Lung (tissue), 12 donors: ENCODE measurements around the gene C21orf58. TPM values are rescaled to one million over a fixed set of nuclear protein-coding genes. Genes with fewer than 3 reads are reported as not detected.

Source experiments
- ATAC-seq: fragments of 200-7000 bp; cut with Tn5 transposase; one replicate; pipeline ENCODE4 v1.9.1; 2020; ENCODE audit warnings: moderate number of reproducible peaks; ENCODE audit not compliant: insufficient read depth, low FRiP score
- DNase-seq, 3 donors: peaks; one replicate each; pipeline ENCODE4 v3.0.0-alpha.2; 2013 to 2017
- H3K27ac ChIP-seq, 2 donors: one replicate each; pipeline ENCODE4 v1.5.1; 2013; ENCODE audit warnings: mild to moderate bottlenecking in 2 of 2, moderate library complexity in 2 of 2, control low read depth in 1 of 2, inconsistent platforms in 1 of 2, low read depth in 1 of 2, low read length in 1 of 2
- H3K27me3 ChIP-seq, 3 donors: one replicate each; pipeline ENCODE4 v1.5.1; 2013; ENCODE audit warnings: low read length in 2 of 3; ENCODE audit not compliant: control insufficient read depth in 3 of 3, insufficient read depth in 3 of 3
- H3K36me3 ChIP-seq, 4 donors: one replicate each; pipeline ENCODE4 v1.5.1; 2013; ENCODE audit warnings: low read length in 4 of 4, mild to moderate bottlenecking in 1 of 4, moderate library complexity in 1 of 4; ENCODE audit not compliant: control insufficient read depth in 4 of 4, insufficient read depth in 4 of 4
- H3K4me1 ChIP-seq, 5 donors: one replicate each; pipeline ENCODE4 v1.5.1; 2013; ENCODE audit warnings: low read length in 5 of 5, mild to moderate bottlenecking in 2 of 5, moderate library complexity in 1 of 5; ENCODE audit not compliant: control insufficient read depth in 5 of 5, insufficient read depth in 5 of 5
- H3K4me3 ChIP-seq: one replicate; pipeline ENCODE4 v1.5.1; 2013; ENCODE audit warnings: mild to moderate bottlenecking, control low read depth, moderate library complexity
- H3K9ac ChIP-seq, 2 donors: one replicate each; pipeline ENCODE4 v1.5.1; 2013; ENCODE audit warnings: low read length in 2 of 2, control low read depth in 1 of 2; ENCODE audit not compliant: insufficient read depth in 1 of 2
- H3K9me3 ChIP-seq, 4 donors: one replicate each; pipeline ENCODE4 v1.5.1; 2013; ENCODE audit warnings: low read length in 3 of 4, mild to moderate bottlenecking in 1 of 4, moderate library complexity in 1 of 4; ENCODE audit not compliant: control insufficient read depth in 4 of 4, insufficient read depth in 3 of 4
- WGBS, 2 donors: extraction: QIAGEN DNeasy Blood & Tissue Kit; methylation state at CpG; one replicate each; pipeline ENCODE4 v1.1.7; 2013; 5-methylcytosine and 5-hydroxymethylcytosine counted together
- polyA plus RNA-seq, 2 donors: library from polyadenylated mRNA; stranded (reverse); fragments of 200-250 nt; gene quantifications; one replicate each; pipeline ENCODE4 v1.2.1, GENCODE V29; 2013
- total RNA-seq, 2 donors: library from RNA; depleted of rRNA in 1 of 2; stranded (reverse); fragments of >200 nt in 1 of 2; gene quantifications; one replicate each; pipeline ENCODE4 v1.2.1, GENCODE V29; 2014 to 2021
- TF ChIP-seq, protein P1 (sequence below): IDR thresholded peaks from 2 replicates; pipeline ENCODE4 v1.5.1; 2012; ENCODE audit warnings: mild to moderate bottlenecking; ENCODE audit errors: control extremely low read depth, extremely low read depth
- donor health status: control.
- donor health status: control.
- donor health status: Bipolar disorder and iron deficiency.
- donor health status: healthy.
- donor health status: DM: yes; HTN: yes; CAD: no.

The C21orf58 gene
- total and polyA plus RNA-seq, 4 donors = 4.8 to 20.8 (median 8.9) TPM

DNA sequence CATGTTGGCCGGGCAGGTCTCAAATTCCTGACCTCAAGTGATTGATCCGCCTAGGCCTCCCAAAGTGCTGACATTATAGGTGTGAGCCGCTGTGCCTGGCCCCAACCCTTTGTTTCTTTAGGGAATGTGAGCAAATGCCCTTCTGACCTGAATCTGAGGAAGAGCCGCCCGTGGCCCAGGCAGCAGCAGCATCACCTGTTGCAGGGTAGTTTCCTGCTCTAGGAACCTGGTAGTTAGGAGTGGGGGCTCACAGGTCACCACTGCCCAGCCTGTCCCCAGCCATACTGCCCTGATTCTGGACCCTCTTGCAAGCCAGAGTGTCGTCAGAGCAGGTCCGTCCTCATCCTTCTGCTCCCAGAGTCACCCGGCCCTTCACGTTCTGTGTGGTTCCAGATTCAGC lies 24.5 kb downstream of the C21orf58 start:
- Histone ChIP-seq H3K27me3 (no peaks in the 10 kb centered on the region), H3K27ac (no peak overlapping the region), H3K9me3 (no peaks in the 10 kb centered on the region), H3K9ac (no peak overlapping the region), H3K4me1 (peaks cover 0 to 16% (median 2%) of the 10 kb centered on the region in 5 donors), H3K4me3 (no peak overlapping the region), H3K36me3 (peaks cover 0 to 15% (median 6%) of the 10 kb centered on the region in 4 donors)
- no peak for ATAC-seq
- WGBS, 2 donors = 85 to 93% methylated on average over 9 of the region's 9 CpGs
- TF ChIP-seq, protein P1, sequence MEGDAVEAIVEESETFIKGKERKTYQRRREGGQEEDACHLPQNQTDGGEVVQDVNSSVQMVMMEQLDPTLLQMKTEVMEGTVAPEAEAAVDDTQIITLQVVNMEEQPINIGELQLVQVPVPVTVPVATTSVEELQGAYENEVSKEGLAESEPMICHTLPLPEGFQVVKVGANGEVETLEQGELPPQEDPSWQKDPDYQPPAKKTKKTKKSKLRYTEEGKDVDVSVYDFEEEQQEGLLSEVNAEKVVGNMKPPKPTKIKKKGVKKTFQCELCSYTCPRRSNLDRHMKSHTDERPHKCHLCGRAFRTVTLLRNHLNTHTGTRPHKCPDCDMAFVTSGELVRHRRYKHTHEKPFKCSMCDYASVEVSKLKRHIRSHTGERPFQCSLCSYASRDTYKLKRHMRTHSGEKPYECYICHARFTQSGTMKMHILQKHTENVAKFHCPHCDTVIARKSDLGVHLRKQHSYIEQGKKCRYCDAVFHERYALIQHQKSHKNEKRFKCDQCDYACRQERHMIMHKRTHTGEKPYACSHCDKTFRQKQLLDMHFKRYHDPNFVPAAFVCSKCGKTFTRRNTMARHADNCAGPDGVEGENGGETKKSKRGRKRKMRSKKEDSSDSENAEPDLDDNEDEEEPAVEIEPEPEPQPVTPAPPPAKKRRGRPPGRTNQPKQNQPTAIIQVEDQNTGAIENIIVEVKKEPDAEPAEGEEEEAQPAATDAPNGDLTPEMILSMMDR = no peak
- no peak for DNase-seq

DNA sequence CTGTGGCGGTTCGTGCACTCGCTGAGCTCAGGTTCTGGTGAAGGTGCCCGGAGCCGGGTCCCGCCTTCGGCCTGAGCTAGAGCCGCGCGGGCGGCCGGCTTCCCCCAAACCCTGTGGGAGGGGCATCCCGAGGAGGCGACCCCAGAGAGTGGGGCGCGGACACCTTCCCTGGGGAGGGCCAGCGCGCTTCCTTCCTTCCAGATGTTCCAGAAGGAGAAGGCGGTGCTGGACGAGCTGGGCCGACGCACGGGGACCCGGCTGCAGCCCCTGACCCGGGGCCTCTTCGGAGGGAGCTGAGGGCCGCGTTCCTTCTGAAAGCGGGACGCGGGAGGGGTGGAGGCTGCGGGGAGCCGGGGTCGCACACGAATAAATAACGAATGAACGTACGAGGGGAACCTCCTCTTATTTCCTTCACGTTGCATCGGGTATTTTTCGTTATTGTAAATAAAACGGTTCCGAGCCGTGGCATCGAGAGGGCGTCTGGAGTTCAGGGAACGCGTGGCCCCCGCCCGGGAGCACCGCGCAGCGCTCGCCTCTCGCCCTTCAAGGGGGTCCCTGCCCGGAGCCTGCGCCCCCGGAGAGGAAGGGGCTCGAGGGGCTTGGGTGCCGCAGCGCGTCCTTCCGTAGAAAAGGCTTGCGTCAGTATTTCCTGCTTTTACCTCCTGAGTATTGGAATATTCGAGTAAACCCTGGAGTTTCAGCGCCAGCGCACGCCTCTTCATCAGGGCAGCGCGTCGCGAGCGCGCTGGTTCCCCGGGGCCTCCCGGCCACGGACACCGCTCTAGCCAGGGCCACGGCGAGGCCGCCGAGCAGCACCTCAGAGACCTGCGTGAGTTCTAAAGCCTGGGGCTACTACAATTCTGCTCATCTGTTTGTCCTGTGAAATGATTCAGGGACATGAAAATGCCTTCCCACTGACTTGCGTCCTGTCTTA lies 26.1 kb downstream of the C21orf58 start:
- peaks cover 0 to 16% (median 2%) of the 10 kb centered on the region in 5 donors for H3K4me1 ChIP-seq
- WGBS, 2 donors = 3% methylated on average over 75 to 84 of the region's 84 CpGs
- H3K9me3 ChIP-seq = no peaks in the 10 kb centered on the region
- H3K4me3 ChIP-seq = peak overlapping the region; percentile 11
- TF ChIP-seq, protein P1 = no peak
- peak overlapping the region; percentile 14 to 37 for H3K27ac ChIP-seq
- peak overlapping the region in 1 of 2 donors; percentile 12 for H3K9ac ChIP-seq
- peaks cover 0 to 15% (median 6%) of the 10 kb centered on the region in 4 donors for H3K36me3 ChIP-seq
- peak; percentile 39 to 62 (median 57) for DNase-seq
- peak; percentile 21 for ATAC-seq
- H3K27me3 ChIP-seq = no peaks in the 10 kb centered on the region

DNA sequence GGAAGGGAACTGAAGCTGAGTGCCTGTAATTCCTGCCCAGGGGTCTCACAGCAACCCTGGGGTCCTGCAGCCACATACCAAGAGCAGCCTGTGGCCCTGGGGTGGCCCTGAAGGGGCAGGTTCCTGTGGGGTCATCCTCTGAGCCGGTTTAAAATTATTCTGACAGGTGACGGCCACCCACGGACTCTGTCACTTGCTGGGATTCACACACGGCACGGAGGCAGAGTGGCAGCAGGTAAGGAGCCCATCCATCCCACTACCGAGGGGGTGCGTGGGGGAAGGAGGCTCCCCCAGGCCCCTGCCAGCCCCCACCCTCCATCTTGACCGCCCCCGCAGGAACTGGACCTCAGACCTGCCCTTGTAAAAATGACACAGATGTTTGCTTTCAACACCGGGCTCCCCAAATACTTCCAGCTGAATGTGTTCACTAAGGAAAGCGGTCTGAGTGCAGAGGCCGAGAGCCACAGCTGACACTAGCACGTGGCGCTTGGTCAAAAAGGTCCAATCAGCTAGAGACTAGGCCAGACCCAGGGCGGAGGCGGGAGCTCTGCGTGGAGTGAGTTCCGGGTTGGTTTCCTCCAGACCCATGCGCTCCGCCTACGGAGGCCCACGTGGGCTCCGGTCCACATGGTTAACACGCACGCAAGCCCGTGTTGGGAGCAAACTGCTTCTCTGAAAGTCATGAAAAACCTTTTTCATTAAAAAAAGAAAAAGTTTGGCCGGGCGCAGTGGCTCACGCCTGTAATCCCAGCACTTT lies 27.5 kb downstream of the C21orf58 start:
- Histone ChIP-seq H3K27me3 (no peaks in the 10 kb centered on the region), H3K4me1 (peaks cover 0 to 16% (median 2%) of the 10 kb centered on the region in 5 donors), H3K27ac (peak overlapping the region; percentile 26 to 53), H3K4me3 (no peak overlapping the region), H3K36me3 (peaks cover 3 to 19% (median 12%) of the 10 kb centered on the region in 4 donors), H3K9me3 (no peaks in the 10 kb centered on the region), H3K9ac (no peak overlapping the region)
- 38 to 82% methylated on average over 29 of the region's 29 CpGs for WGBS, 2 donors
- TF ChIP-seq, protein P1 = no peak
- DNase-seq (peak; percentile 39 to 54 (median 48)), ATAC-seq (no peak)
